Measurements from ENCODE around the gene USP36.

USP36 gene

DNA sequence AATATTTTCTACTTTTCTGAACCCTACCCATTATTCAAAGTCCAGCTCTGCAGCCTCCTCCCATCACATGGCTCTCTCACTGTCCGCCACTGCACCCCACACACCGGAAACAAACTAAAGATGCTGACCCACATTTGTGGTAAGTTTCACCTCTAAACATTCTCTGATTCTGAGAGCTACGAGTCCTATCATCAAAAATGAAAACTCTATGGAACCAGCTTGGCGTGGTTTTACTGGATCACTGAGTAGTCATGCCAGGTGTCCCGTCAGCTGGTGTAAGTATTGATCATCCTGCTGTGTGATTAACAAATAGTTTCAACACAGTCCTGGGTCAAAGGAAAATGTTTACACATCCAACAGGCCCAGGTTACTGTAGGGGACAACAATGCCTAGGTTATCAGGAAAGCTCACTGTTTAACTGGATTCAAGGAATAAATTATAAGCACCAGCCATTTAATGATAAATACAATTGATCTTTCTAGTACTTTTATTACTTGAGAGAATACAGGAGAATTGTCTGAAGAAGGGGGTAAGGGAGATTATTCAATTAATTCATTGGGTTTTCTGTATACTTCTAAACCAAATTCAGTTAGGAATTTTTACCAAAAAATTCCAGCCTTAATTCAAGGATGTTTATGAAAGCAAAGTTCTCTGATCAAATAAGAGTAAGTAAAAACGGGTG lies 92.4 kb downstream of the USP36 start:
- peaks cover 21% of the 10 kb centered on the region for H3K4me1 ChIP-seq (ENCODE audit: low read length)
- peak overlapping the region; percentile 23; the same call in 1 of the 2 replicates for H3K4me3 ChIP-seq (ENCODE audit: low read length)
- H3K79me2 ChIP-seq (ENCODE audit: low read length), result peaks cover 99% of the 10 kb centered on the region
- no peak overlapping the region for H3K27ac ChIP-seq (ENCODE audit: low read length)
- peak overlapping the region; percentile 59 for H3K4me2 ChIP-seq (ENCODE audit: low read length)
- TF ChIP-seq EZH2phosphoT487 (IDR thresholded peaks at IDR 0.05; ENCODE audit: low read depth), result no peak
- TF ChIP-seq, protein P1, sequence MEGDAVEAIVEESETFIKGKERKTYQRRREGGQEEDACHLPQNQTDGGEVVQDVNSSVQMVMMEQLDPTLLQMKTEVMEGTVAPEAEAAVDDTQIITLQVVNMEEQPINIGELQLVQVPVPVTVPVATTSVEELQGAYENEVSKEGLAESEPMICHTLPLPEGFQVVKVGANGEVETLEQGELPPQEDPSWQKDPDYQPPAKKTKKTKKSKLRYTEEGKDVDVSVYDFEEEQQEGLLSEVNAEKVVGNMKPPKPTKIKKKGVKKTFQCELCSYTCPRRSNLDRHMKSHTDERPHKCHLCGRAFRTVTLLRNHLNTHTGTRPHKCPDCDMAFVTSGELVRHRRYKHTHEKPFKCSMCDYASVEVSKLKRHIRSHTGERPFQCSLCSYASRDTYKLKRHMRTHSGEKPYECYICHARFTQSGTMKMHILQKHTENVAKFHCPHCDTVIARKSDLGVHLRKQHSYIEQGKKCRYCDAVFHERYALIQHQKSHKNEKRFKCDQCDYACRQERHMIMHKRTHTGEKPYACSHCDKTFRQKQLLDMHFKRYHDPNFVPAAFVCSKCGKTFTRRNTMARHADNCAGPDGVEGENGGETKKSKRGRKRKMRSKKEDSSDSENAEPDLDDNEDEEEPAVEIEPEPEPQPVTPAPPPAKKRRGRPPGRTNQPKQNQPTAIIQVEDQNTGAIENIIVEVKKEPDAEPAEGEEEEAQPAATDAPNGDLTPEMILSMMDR (IDR thresholded peaks at IDR 0.05; ENCODE audit: low read depth, low read length), result no peak
- H3K27me3 ChIP-seq (ENCODE audit: low read depth, low read length), result no peaks in the 10 kb centered on the region
- no peak overlapping the region for H2AFZ ChIP-seq (ENCODE audit: low read depth, low read length)
- no peak overlapping the region for H3K9ac ChIP-seq (ENCODE audit: low read length)
- peaks cover 90% of the 10 kb centered on the region for H4K20me1 ChIP-seq (ENCODE audit: insufficient read depth, low read length)
- H3K36me3 ChIP-seq (replicated peaks; ENCODE audit: low read depth, low read length), result peaks cover 6% of the 10 kb centered on the region
- no peaks in the 10 kb centered on the region for H3K9me3 ChIP-seq (ENCODE audit: insufficient read depth, low read length)

- Histone ChIP-seq H3K4me2 (ENCODE audit: low read length) (peak overlapping the region; percentile 59), H3K27me3 (ENCODE audit: low read depth, low read length) (no peaks in the 10 kb centered on the region), H4K20me1 (ENCODE audit: insufficient read depth, low read length) (peaks cover 85% of the 10 kb centered on the region), H3K79me2 (ENCODE audit: low read length) (peaks cover 98% of the 10 kb centered on the region), H3K9ac (ENCODE audit: low read length) (no peak overlapping the region), H3K4me1 (ENCODE audit: low read length) (peaks cover 21% of the 10 kb centered on the region), H3K36me3 (replicated peaks; ENCODE audit: low read depth, low read length) (peaks cover 8% of the 10 kb centered on the region), H3K27ac (ENCODE audit: low read length) (no peak overlapping the region), H3K9me3 (ENCODE audit: insufficient read depth, low read length) (no peaks in the 10 kb centered on the region), H2AFZ (ENCODE audit: low read depth, low read length) (no peak overlapping the region), H3K4me3 (ENCODE audit: low read length) (no peak overlapping the region)
- no peak for TF ChIP-seq EZH2phosphoT487 (IDR thresholded peaks at IDR 0.05; ENCODE audit: low read depth)
- TF ChIP-seq, protein P1 (IDR thresholded peaks at IDR 0.05; ENCODE audit: low read depth, low read length), result no peak
These were observed 93.1 kb downstream of the USP36 start for GRCh38 chr17:78747488-78747887.

DNA sequence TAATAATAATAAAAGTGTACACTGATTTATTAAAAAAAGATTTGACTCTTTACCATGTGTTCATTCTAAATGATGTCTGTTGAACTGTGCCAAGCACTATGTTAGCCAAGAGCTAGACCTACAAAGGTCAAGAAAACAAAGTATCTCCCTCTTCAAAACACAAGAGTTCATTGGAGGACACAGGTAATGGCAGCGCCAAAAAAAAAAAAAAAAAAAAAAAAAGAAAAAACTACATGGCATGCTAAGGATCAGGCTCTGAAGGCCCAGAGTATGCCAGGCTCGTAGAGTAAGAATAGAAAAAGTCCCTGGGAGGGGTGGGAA lies 93.7 kb downstream of the USP36 start:
- Histone ChIP-seq H3K79me2 (ENCODE audit: low read length) (peaks cover 98% of the 10 kb centered on the region), H3K36me3 (replicated peaks; ENCODE audit: low read depth, low read length) (peaks cover 8% of the 10 kb centered on the region), H2AFZ (ENCODE audit: low read depth, low read length) (no peak overlapping the region), H3K27me3 (ENCODE audit: low read depth, low read length) (no peaks in the 10 kb centered on the region), H3K9ac (ENCODE audit: low read length) (no peak overlapping the region), H3K9me3 (ENCODE audit: insufficient read depth, low read length) (no peaks in the 10 kb centered on the region), H3K4me1 (ENCODE audit: low read length) (peaks cover 21% of the 10 kb centered on the region), H3K4me3 (ENCODE audit: low read length) (no peak overlapping the region), H4K20me1 (ENCODE audit: insufficient read depth, low read length) (peaks cover 84% of the 10 kb centered on the region), H3K27ac (ENCODE audit: low read length) (no peak overlapping the region), H3K4me2 (ENCODE audit: low read length) (no peak overlapping the region)
- no peak for TF ChIP-seq EZH2phosphoT487 (IDR thresholded peaks at IDR 0.05; ENCODE audit: low read depth)
- TF ChIP-seq, protein P1 (IDR thresholded peaks at IDR 0.05; ENCODE audit: low read depth, low read length), result no peak

DNA sequence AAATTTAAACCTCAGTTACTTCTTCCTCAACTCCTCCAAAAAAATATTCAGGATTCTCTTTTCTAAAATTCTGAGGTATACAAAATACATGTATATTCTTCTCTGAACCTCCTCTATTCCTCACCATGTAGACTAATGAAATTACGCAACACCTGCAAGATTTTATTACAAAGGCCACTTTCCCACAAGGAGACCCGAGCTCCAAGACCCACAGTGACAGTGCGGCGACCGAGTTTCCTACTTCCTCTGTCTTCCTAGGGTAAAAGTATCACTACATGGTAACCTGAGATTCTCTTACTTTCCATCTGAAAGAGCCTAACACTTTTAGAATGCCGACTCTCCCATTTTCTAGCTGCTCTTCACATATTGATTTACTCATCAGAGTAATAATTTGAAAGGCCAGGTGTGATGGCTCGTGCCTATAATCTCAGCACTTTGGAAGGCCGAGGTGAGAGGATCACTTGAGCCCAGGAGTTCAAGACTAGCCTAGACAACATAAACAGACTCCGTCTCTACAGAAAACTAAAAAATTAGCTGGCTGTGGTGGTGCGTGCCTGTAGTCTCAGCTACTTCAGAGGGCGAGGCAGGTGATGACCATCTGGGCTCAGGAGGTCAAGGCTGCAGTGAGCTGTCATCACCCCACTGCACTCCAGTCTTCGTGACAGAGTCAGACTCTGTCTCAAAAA lies 94.2 kb downstream of the USP36 start:
- peaks cover 21% of the 10 kb centered on the region for H3K4me1 ChIP-seq (ENCODE audit: low read length)

More for the DNA sequence above, 94.2 kb downstream of the USP36 start:
- Histone ChIP-seq H3K4me3 (ENCODE audit: low read length) (no peak overlapping the region), H3K27me3 (ENCODE audit: low read depth, low read length) (no peaks in the 10 kb centered on the region), H3K79me2 (ENCODE audit: low read length) (peaks cover 98% of the 10 kb centered on the region), H3K9me3 (ENCODE audit: insufficient read depth, low read length) (no peaks in the 10 kb centered on the region), H3K27ac (ENCODE audit: low read length) (no peak overlapping the region), H3K4me2 (ENCODE audit: low read length) (no peak overlapping the region), H3K36me3 (replicated peaks; ENCODE audit: low read depth, low read length) (peaks cover 11% of the 10 kb centered on the region), H4K20me1 (ENCODE audit: insufficient read depth, low read length) (peaks cover 84% of the 10 kb centered on the region), H3K9ac (ENCODE audit: low read length) (no peak overlapping the region), H2AFZ (ENCODE audit: low read depth, low read length) (no peak overlapping the region)
- TF ChIP-seq, protein P1 (IDR thresholded peaks at IDR 0.05; ENCODE audit: low read depth, low read length), result no peak
- TF ChIP-seq EZH2phosphoT487 (IDR thresholded peaks at IDR 0.05; ENCODE audit: low read depth), result no peak
